ENCODE data around the gene MTIF2.
"Not testable (repeated sequence)": the region's sequence is repeated elsewhere in the genome, so short reads cannot be mapped to it uniquely, and the experiment has no call there.

MTIF2 gene

GRCh38 chr2:55186837-55187236 is 82.2 kb downstream of the MTIF2 start:
- not testable (repeated sequence) for DNase-seq

All from DMS79 treated with DMSO at 0.1 percent for 48 hours (cell line).